HG02759 (cell line): ENCODE data around the gene CPN1.
"Not testable (repeated sequence)": the region's sequence is repeated elsewhere in the genome, so short reads cannot be mapped to it uniquely, and the experiment has no call there.

ENCODE experiments used
- ATAC-seq: cut with Tn5 transposase; IDR thresholded peaks from one replicate; pipeline ENCODE4 v1.9.1; 2021; ENCODE audit warnings: mild to moderate bottlenecking, moderate library complexity; ENCODE audit not compliant: unreplicated experiment

Gene CPN1

DNA sequence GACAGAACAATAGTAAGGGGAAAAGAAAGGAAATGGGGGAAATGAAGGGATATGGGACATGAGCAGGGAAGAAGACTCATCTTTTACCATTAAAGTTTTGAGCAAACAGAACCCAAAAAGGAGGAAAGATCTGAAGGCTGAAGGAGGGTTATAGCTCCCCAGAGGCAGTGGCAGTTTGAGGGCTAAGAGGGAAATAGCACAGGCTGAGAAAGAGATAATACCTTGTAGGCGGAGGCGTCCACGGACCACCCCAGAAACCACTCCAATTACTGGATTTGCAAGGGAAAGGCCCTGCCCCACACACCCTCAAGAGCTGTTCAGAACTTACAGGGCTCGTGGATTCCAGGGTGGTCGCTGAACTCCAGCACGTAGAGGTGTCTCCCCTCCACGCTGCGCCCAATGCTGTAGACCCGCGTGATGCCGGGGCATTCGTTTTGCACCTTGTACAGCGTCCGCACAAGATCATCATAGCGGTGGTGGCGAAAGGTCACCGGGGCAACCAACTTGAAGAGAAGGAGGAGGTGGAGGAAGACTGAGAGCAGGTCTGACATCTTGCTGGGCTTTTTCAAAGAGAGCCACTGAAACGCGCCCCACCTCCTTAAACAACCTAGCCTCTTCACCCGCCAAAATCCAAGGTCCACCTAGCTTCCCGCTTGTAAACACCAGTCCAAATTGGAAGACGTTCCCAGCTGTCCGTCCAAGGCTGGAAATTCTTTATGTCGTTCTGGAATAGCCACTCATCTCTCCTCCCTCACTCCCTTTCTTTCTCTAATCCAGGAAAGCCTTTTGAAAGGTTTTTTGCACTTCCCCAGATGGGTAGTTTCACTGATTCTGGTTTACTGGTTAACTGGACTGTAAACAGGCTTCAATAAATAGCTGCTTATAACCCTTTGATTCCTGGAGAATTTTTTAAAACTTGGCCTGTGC is at the start of gene CPN1:
Gene CPN1, minus strand, starts transcription at position 795 of the 927 bp plus-strand sequence. Its CDS starts 244 bp downstream, at position 551.
- no peak for ATAC-seq

DNA sequence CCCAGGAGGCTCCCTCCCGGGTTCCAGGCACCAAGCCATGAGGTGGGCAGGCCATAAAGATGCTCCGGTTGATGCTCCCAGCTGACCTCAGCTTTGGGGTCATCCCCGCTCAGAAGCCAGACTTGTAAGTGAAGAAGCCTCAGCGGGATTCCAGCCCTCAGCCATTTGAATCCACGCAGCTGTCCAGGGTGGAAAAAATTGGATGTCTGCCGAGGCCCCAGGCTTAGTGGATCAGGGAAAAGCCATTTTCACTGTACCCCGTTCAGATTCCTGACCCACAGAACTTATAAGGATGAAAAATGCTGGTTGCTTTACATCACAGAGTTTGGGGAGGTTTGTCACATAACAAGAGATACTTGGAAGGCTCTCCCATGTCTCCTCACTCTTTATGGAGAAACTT is 49.2 kb upstream of the CPN1 start:
- ATAC-seq = no peak

DNA sequence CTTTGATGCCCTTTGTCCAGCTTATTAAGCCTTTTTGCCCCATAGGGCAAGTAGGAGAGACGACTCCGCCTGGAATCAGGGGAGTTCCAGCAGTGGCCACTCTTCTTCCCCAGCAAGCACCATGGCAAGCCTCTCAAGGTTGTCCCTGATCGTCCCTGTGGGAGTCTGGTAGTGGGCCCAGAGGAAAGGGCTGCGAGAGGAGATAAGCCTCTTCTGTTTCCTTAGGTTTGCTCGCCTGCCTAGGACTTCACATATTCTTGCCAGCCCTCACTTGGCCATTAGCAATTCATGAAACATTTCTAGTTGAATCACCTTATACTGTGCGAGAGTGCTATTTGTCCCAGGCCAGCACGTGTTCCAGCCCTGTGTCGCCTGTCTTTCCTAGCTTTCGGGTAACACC is 47.8 kb upstream of the CPN1 start:
- ATAC-seq = no peak

DNA sequence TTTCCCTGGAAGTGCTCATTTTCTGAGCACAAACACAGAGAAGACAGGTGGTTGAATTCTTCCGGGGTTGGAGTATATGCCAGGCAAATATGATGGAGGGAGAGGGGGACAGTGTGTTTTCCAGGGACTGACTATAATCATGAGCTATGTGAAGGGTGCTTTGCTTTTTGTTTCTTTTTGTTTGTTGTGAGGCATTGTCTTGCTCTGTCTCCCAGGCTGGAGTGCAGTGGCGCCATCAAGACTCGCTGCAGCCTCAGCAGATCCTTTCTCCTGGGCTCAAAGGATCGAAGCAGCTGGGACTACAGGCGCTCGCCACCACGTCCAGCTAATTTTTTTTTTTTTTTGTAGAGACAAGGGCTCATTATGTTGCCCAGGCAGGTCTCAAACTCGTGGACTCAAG is 47.3 kb upstream of the CPN1 start:
- ATAC-seq = no peak

DNA sequence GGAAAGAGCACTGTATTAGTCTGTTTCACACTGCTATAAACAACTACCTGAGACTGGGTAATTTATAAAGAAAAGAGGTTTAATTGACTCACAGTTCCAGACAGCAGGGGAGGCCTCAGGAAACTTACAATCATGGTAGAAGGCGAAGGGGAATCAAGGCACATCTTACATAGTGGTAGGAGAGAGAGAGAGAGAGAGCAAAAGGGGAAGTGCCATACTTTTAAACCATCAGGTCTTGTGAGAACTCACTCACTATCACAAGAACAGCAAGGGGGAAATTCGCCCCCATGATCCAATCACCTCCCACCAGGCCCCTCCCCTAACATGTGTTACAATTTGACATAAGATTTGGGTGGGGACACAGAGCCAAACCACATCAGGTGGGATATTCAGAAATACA is 43.7 kb upstream of the CPN1 start:
- ATAC-seq = not testable (repeated sequence)

DNA sequence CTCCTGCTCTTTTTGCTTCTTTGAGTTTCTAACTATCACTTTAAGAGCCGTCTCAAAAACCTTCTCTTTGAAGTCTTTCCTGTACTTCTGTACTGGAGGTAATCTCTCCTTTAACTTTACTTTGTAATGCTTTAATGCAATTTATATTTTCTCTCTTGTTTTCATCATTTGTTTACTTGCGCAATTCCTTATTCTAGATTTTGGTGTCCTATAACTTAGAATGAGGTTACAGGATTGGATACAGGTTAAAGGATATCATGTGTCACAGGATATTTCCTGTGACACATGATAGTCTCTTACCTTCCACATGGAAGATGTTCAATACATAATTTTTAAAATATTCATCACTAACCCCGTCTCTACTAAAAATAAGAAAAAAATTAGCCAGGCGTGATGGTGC is 42.4 kb upstream of the CPN1 start:
- ATAC-seq = no peak

DNA sequence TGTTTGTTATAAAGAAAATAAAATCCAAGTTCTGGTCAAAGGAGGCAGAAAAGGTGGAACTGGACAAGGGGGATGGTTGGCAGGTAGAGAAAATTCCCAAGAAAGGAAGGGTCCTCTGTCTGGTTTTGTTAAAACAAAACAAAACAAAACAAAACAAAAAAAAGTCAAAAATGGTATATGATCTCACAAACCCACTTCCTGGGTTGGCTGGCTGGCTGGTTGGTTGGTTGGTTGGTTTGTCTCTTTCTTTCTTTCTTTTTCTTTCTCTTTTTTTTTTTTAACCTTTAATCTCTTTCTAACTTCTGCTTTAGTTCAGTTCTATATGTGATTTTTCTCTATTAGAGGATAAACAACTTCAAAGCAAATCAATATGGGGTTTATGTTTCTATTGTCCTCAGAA is 41.1 kb upstream of the CPN1 start:
- ATAC-seq = no peak

DNA sequence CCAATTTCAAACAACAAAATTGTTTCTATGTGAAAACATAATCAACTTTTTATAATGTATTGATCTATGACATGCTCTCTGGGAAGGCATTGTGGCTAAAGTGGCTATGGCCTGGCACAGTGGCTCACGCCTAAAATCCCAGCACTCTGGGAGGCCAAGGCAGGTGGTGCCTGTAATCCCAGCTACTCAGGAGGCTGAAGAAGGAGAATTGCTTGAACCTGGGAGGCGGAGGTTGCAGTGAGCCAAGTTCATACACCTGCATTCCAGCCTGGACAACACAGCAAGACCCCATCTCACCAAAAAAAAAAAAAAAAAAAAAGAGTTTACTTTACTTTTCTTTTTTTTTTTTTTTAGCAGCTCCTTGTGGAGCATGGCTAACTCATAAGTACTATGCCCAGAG is 38.9 kb upstream of the CPN1 start:
- no peak for ATAC-seq

DNA sequence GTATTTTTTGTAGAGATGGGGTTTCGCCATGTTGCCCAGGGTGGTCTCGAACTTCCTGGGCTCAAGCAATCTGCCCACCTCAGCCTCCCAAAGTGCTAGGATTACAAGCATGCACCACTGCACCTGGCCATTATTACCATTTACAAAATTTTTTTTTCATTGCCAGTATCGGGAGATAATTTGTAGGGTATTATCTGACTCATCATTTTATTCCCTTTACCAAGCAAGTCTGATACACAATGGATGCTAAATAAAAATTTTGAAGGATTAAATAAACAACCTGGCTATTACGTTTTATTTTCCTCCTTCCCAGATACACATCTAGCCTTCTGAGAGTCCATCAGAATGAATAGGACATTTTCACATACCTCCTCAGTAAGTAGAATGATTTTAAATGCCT is 38.1 kb upstream of the CPN1 start:
- ATAC-seq = no peak

DNA sequence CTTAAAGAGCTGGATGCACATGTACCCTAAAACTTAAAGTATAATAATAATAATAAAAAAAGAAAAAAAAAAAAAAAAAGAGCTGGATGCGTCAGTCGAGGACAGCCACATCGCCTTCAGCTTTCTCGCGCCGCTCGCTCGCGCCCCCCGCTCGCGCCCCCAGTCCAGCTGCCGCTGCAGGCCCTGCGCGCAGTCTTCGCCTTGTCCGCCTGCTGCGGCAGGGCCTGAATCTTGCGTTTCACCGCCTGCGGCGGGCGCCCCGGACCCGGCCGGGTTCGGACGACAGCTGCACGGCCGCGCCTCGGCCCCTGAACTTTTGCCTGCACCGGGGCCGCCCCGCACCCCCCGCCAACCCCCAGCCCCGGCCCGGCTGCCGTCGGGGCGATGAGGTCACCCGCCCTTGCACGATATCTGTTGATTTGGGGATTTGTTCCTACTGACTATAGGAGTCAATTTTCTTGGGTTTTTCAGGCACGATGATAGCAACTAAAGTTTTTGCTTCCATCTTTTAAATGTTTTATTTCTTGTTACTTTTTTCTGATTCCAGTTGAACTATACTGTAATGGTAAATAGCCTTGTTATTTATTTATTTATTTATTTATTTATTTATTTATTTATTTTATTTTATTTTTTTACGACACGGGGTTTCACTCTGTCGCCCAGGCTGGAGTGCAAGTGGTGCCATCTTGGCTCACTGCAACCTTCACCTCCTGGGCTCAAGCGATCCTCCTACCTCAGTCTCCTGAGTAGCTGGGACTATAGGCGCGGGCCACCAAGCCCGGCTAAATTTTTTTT is 33.5 kb upstream of the CPN1 start:
- ATAC-seq = no peak

DNA sequence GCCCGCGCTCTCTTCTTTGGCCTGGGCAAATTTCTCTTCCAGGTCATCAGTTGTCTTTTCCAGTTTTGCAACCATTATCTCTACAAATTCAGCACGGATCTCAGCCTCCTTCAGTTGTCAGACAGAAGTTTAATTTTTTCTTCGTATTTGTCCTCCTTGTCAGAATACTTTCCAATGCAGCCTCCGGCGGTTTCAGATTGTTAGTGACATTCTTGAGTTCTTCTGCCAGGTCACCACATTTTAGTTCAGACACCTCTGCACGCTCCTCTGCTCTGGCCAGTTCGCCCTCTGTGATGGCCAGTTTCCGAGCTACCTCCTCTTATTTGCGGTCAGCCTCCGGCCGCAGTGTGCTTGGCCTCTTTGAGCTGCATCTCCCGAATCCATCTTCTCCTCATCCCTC is 32.8 kb upstream of the CPN1 start:
- no peak for ATAC-seq

DNA sequence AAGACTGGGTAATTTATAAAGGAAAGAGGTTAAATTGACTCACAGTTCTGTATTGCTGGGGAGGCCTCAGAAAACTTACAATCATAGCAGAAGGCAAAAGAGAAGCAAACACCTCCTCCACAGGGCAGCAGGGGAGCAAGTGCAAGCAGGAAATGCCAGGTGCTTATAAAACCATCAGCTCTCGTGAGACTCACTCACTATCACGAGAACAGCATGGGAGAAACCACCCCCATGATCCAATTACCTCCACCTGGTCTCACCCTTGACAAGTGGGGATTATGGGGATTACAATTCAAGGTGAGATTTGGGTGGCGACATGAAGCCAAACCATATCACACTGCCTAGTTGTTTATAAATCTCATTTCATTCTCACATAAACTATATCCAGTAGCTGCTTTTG is 28.0 kb upstream of the CPN1 start:
- ATAC-seq = no peak

DNA sequence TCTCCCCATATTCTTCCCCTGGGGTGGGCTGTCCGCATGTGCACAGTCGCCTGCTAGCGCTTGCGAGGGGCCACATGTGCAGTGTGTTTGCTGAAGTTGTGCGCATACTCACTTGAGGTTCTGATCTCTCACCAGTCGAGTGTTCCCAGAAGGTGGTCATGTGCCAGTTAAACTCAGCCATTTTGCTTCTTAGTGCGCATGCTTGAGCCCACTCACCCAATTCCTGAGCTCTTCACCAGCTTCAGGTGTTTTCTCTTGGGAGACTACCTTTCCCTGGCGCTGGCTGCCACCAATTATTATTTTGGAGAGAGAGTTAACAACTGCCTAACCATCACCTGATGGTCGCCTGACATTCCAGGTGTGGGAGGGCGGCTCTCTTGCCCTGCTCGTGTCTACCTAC is 25.2 kb upstream of the CPN1 start:
- ATAC-seq = no peak

DNA sequence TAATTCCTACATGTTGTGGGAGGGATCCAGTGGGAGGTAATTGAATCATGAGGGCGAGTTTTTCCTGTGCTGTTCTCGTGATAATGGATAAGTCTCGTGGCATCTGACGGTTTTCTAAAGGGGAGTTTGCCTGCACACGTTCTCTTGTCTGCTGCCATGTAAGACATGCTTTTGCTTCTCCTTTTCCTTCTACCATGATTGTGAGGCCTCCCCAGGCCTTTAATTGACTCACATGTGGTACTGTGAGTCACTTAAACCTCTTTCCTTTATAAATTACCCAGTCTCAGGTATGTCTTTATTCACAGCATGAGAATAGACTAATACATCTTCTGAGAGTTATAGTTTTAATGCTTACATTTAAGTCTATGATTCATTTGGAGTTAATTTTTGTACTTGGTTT is 22.6 kb upstream of the CPN1 start:
- no peak for ATAC-seq

DNA sequence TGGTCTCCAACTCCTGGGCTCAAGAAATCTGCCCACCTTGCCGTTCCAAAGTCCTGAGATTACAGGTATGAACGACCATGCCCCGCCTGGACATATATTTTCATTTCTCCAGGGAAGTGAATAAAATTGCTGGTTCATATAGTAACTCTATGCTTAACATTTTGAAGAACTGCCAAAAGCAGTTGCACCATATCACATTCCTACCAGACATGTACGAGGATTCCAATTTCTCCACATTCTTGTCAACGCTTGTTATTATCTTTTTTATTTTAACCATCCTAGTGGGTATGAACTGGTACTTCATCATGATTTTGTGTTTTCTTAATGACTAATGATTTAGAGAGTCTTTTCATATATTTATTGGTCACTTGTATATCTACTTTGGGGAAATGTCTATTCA is 21.9 kb upstream of the CPN1 start:
- no peak for ATAC-seq

DNA sequence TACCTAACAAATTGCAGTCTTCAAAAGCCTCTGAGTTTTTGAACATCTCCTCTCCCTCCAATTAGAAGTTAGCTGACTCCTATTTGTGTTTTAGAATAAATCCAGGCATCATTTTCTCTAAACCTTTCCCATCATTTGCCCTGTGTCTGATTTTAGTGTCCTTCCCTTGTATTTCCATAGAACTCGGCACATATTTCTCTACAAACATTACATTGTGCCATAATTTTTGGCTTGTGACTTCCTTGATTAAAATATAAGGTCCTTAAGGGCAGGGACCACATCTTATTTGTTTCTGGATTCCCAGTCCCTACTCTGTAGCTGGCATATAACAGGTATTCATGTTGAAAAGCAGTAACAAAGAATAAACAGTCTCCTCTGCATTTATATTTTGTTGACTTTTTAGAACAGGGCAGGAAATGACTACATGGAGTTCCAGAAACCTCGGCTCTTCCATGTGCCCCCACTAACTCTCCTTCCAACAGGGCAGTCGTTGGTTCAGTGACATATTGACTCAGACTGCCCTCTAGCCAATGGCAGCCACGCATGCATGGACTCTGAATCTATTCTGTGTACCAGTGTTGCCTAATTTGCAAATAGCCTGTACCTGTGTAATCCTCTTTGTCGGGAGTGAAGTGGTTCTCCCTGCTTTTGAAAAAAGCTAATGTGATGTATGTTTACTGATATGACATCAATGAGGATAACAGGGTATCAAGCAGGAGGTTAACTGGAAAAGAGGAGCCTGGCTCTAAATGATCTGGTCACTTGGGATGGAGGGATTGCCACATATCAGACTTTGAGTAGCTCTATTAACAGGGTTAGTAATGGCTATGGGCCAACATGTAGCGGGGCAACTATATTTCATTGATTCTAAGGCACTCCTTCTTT is 19.8 kb upstream of the CPN1 start:
- ATAC-seq = no peak

DNA sequence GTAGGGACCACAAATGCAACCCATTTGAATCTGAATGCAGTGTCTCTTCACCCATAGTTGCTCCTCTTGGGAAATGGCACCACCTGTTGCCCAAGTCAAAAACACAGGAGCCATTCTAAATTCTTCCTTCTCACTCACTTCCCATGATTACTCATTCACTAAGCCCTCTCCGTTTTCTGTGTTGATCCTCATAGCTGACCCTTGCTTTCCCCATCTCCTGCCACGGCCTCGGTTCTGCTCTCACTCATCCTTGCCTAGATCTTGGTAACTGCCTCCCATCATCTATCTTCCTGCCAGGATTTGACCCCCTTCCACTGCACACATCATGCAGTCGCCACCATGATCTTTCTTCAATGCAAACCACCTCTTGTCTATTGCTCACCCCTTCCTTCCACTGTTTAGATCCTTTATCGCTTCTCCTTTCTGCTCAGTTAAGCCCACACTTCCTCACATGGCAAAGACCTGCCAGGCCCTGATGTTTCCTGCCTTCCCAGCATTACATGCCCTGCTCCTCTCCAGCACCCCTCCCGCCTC is 19.0 kb upstream of the CPN1 start:
- ATAC-seq = no peak

DNA sequence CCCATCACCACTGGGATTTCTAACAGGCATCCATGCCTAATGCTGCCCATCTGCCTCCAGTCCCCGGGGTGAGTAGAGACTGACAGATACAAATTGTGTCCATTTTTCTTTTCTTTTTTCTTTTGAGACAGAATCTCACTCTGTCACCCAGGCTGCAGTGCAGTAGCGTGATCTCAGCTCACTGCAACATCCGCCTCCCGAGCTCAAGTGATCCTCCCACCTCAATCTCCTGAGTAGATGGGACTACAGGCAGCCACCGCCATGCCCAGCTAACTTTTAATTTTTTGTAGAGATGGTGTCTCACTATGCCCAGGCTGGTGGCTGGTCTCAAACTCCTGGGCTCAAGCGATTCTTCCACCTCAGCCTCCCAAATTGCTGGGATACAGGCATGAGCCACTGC is 7.6 kb upstream of the CPN1 start:
- ATAC-seq = no peak

DNA sequence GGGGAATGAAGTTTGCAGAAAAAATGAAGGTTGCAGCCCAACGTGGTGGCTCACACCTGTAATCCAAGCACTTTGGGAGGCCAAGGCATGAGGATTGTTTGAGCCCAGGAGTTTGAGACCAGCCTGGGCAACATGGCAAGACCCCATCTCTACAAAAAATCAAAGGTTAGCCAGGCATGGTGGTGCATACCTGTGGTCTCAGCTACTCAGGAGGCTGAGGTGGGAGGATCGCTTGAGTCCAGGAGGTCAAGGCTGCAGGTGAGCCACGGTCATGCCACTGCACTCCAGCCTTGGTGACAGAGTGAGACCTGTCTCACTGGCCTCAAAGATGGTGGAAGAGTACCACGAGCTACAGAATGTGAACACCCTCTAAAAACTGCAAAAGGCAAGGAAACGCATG is 5.0 kb upstream of the CPN1 start:
- not testable (repeated sequence) for ATAC-seq

DNA sequence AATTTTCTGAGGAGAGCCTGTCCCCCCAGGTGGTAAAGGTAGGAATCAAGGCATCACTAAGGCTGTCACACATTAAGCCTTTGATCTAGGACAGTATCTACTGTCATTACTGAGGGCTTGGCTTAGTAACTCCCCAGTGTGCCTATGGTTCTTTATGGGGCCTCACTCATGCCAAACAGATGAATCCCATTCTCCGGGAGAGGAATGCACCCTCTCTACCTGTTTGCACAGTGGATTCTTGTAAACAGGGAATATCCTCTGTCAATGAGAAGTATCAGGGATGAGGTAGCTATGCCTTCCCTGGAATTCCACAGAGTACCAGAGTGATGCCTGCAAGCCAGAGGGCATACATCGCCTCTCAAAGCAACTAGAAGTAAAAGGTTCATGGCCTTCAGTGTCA is 3.9 kb upstream of the CPN1 start:
- ATAC-seq = no peak

DNA sequence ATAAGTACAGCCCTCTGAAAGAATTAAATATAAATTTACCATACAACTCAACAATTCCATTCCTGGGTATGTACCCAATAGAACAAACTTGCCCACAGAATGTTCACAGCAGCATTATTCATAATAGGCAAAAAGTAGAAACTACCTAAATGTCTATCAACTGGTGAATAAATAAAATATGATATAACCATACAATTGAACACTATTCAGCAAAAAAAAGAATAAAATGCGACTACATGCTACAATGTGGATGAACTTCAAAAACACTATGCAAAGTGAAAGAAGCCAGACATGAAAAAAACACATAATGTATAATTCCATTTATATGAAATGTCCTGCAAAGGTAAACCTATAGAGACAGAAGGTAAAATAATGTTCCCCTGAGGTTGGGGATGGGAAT is 2.0 kb upstream of the CPN1 start:
- ATAC-seq = no peak
